Measurements from ENCODE around the gene LAT. TPM values are rescaled to one million over a fixed set of nuclear protein-coding genes. Genes with fewer than 3 reads are reported as not detected.
A peak's percentile ranks its signal among the peaks of the same experiment; 100 is the strongest.

The LAT gene
- total RNA-seq, 1 experiment from 2014 or later: 3.7 TPM

DNA sequence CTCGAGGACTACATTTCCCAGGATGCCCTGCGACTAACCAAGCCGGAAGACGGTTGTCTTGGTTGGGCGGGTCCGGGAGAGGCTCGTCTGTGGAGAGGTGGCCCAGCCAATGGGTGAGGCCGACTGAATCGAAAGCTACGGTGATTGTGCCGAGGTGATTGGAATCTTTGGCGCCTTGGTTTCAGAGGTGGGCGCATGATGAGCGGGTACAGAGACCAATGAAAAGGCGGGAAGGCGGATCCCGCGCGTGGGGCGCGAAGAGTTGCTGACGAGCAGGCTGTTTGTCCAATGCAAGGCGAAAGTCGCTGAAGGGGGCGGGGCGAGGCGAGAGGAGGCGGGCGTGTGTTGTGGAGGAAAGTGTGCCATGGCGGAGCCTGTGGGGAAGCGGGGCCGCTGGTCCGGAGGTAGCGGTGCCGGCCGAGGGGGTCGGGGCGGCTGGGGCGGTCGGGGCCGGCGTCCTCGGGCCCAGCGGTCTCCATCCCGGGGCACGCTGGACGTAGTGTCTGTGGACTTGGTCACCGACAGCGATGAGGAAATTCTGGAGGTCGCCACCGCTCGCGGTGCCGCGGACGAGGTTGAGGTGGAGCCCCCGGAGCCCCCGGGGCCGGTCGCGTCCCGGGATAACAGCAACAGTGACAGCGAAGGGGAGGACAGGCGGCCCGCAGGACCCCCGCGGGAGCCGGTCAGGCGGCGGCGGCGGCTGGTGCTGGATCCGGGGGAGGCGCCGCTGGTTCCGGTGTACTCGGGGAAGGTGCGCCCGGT is 34.0 kb upstream of the LAT start, which contains the start of gene NFATC2IP:
TSS of gene NFATC2IP (plus strand) at position 290 of the 762 bp plus-strand sequence. CDS start at position 365, 75 bp downstream.
- H3K27ac ChIP-seq (ENCODE audit: low read length): peak within 1 kb of the TSS; percentile 87
- peaks cover 4% of the 10 kb centered on the region; the same call in 1 of the 2 replicates for H3K4me1 ChIP-seq (ENCODE audit: control insufficient read depth, insufficient read depth, low read length)
- ATAC-seq (peak; percentile 96), DNase-seq (ENCODE audit: low read depth, low spot score) (peak; percentile 100)
- peak within 1 kb of the TSS; percentile 61 to 82 for H3K4me3 ChIP-seq (ENCODE audit: low read depth in 2 of 2, low read length in 2 of 2)
- ChIA-PET POLR2A (interaction anchor here (0.5 to 0.6 kb wide), 2 partner anchors 66 to 161 kb away, joined by 3 to 8 read pairs; no protein-coding TSS in a partner anchor), CTCF (interaction anchor here (0.6 kb wide), 1 partner anchor 23 kb away, joined by 3 read pairs; no protein-coding TSS in a partner anchor)
- TF ChIP-seq SIN3A (IDR thresholded peaks at IDR 0.05; ENCODE audit: borderline replicate concordance, insufficient read depth, low read depth, low read length) (no peak), TCF7L2 (IDR thresholded peaks at IDR 0.05; ENCODE audit: low read depth, low read length) (0 out of 2 replicates have a peak, but pooled peaks have one; percentile 45)
- H3K27me3 ChIP-seq (ENCODE audit: control insufficient read depth, insufficient read depth, low read length): no peaks in the 10 kb centered on the region
- BruUV-seq (replicated peaks): no TSS peak
- in situ Hi-C loops (cut with HindIII; ENCODE audit: low pct_unique_long_range_greater_than_20kb, low sequenced_read_pairs) (no loop called here), intact Hi-C loops (cut with micrococcal nuclease; ENCODE audit: unreplicated experiment) (no loop called here)
- H3K36me3 ChIP-seq (ENCODE audit: control insufficient read depth, insufficient read depth, low read length): peaks cover 4% of the 10 kb centered on the region; the same call in 1 of the 2 replicates
- H3K9me3 ChIP-seq (ENCODE audit: control insufficient read depth, insufficient read depth, low read depth, low read length): no peaks in the 10 kb centered on the region

DNA sequence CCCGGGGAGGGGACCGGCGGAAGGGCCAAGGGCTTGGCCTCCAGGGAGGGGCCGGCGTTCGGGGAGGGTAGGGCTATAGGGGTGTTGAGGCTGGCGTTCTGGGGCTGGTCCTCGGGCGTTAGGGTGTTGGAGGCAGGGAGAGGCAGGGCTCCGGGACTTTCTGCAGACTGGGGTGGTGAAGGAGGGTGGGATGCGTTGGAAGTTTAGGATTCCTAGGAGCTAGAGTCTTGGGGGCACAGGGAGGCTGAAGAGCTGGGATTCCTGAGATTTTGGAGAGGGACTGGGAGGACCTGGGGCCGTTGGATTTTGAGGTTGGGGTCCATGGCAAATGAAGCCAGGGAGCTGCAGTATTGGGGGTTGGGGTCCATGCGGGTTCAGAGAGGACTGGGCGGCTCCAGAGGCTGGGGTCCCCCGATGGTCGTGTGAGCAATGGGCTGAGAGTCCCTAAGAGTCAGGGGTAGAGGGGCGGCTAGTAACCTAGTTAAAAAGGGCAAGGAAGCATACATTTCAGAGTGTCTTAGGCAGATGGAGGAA is 33.4 kb upstream of the LAT start:
- H3K27me3 ChIP-seq (ENCODE audit: control insufficient read depth, insufficient read depth, low read length): no peaks in the 10 kb centered on the region
- intact Hi-C loops (cut with micrococcal nuclease; ENCODE audit: unreplicated experiment): no loop called here
- H3K4me1 ChIP-seq (ENCODE audit: control insufficient read depth, insufficient read depth, low read length): peaks cover 4% of the 10 kb centered on the region; the same call in 1 of the 2 replicates
- in situ Hi-C loops (cut with HindIII; ENCODE audit: low pct_unique_long_range_greater_than_20kb, low sequenced_read_pairs): no loop called here
- no peaks in the 10 kb centered on the region for H3K9me3 ChIP-seq (ENCODE audit: control insufficient read depth, insufficient read depth, low read depth, low read length)
- POLR2A ChIA-PET: no interaction called here
- peak overlapping the region; percentile 61 to 82 for H3K4me3 ChIP-seq (ENCODE audit: low read depth in 2 of 2, low read length in 2 of 2)
- DNase-seq (ENCODE audit: low read depth, low spot score) (no peak), ATAC-seq (no peak)
- TF ChIP-seq SIN3A (IDR thresholded peaks at IDR 0.05; ENCODE audit: borderline replicate concordance, insufficient read depth, low read depth, low read length) (no peak), TCF7L2 (IDR thresholded peaks at IDR 0.05; ENCODE audit: low read depth, low read length) (no peak), POLR2AphosphoS5 (IDR thresholded peaks at IDR 0.05; ENCODE audit: low read depth, low read length) (no peak)
- TF ChIP-seq, protein P1, sequence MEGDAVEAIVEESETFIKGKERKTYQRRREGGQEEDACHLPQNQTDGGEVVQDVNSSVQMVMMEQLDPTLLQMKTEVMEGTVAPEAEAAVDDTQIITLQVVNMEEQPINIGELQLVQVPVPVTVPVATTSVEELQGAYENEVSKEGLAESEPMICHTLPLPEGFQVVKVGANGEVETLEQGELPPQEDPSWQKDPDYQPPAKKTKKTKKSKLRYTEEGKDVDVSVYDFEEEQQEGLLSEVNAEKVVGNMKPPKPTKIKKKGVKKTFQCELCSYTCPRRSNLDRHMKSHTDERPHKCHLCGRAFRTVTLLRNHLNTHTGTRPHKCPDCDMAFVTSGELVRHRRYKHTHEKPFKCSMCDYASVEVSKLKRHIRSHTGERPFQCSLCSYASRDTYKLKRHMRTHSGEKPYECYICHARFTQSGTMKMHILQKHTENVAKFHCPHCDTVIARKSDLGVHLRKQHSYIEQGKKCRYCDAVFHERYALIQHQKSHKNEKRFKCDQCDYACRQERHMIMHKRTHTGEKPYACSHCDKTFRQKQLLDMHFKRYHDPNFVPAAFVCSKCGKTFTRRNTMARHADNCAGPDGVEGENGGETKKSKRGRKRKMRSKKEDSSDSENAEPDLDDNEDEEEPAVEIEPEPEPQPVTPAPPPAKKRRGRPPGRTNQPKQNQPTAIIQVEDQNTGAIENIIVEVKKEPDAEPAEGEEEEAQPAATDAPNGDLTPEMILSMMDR (IDR thresholded peaks at IDR 0.05): no peak
- TF ChIP-seq, protein P2, sequence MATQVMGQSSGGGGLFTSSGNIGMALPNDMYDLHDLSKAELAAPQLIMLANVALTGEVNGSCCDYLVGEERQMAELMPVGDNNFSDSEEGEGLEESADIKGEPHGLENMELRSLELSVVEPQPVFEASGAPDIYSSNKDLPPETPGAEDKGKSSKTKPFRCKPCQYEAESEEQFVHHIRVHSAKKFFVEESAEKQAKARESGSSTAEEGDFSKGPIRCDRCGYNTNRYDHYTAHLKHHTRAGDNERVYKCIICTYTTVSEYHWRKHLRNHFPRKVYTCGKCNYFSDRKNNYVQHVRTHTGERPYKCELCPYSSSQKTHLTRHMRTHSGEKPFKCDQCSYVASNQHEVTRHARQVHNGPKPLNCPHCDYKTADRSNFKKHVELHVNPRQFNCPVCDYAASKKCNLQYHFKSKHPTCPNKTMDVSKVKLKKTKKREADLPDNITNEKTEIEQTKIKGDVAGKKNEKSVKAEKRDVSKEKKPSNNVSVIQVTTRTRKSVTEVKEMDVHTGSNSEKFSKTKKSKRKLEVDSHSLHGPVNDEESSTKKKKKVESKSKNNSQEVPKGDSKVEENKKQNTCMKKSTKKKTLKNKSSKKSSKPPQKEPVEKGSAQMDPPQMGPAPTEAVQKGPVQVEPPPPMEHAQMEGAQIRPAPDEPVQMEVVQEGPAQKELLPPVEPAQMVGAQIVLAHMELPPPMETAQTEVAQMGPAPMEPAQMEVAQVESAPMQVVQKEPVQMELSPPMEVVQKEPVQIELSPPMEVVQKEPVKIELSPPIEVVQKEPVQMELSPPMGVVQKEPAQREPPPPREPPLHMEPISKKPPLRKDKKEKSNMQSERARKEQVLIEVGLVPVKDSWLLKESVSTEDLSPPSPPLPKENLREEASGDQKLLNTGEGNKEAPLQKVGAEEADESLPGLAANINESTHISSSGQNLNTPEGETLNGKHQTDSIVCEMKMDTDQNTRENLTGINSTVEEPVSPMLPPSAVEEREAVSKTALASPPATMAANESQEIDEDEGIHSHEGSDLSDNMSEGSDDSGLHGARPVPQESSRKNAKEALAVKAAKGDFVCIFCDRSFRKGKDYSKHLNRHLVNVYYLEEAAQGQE (IDR thresholded peaks at IDR 0.05; ENCODE audit: insufficient read depth in 1 of 2, low read depth in 2 of 2, low read length in 1 of 2): no peak
- peak overlapping the region; percentile 73 for H3K27ac ChIP-seq (ENCODE audit: low read length)
- no TSS peak for BruUV-seq (replicated peaks)
- H3K36me3 ChIP-seq (ENCODE audit: control insufficient read depth, insufficient read depth, low read length): peaks cover 4% of the 10 kb centered on the region
- CTCF ChIA-PET: no interaction called here
